GM21360 (cell line): ENCODE measurements around the gene GJA3.
"Not testable (repeated sequence)": the region's sequence is repeated elsewhere in the genome, so short reads cannot be mapped to it uniquely, and the experiment has no call there.

Experiments used
- ATAC-seq: cut with Tn5 transposase; IDR thresholded peaks from one replicate; pipeline ENCODE4 v1.9.1; 2021; ENCODE audit warnings: mild to moderate bottlenecking, moderate library complexity; ENCODE audit not compliant: unreplicated experiment

The GJA3 gene

DNA sequence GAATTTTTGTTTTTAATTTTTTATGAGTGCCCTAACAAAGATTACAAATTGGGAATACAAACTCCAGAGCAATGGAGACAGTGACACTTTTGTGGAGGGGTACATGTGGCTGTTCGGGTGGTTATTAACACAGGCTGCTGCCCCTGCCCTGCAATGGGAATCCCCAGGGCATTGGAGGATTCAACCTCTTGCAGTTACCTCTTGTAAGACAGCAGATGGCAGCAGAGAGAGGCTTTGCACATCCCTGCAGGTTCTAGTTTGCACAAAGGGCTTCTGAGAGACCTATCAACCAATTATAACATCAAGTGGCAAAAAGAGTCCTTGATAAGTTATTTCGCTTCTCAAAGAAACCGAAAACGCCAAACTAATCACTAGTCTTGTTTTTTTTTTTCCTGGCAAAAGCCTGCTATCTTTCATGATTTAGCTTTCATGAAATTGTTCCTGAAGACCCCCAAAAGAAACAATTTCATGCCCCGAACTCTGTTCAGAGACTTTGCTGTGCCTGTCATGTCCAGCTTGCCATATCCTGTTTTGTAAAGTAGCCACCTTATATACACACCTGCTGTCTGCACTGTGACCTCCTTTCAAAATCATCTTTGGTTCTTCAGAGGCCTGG lies 21.5 kb upstream of the GJA3 start:
- no peak for ATAC-seq

DNA sequence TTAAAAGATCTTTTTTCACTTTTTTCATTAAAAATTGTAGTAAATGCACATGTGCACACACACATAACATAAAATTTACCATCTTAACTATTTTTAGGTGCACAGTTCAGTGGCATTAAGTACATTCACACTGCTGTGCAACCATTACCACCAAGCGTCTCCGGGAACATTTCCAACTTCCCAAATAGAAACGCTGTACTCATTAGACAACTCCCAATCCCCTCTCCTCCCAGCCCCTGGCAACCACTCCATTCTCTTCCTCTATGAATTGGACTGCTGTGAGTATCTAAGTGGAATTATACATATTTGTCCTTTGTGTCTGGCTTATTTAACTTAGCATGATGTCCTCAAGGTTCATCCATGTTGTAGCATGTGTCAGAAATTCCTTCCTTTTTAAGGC lies 20.3 kb upstream of the GJA3 start:
- ATAC-seq, result no peak

DNA sequence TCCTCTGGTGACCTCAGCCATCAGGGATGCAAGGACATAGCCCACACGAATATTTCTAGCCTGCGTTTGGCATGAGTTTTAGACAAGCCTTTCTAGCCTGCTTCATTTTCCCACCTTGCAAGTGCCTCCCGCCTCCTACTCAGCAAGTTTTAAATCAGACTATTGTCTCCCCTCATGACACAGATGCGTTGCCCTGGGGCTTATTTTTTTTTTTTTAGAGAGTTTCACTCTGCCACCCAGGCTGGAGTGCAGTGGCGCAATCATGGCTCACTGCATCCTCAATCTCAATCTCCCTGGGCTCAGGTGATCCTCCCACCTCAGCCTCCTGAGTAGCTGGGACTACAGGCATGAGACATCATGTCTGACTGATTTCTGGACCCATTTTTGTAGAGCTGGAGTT lies 17.3 kb upstream of the GJA3 start:
- ATAC-seq, result no peak

DNA sequence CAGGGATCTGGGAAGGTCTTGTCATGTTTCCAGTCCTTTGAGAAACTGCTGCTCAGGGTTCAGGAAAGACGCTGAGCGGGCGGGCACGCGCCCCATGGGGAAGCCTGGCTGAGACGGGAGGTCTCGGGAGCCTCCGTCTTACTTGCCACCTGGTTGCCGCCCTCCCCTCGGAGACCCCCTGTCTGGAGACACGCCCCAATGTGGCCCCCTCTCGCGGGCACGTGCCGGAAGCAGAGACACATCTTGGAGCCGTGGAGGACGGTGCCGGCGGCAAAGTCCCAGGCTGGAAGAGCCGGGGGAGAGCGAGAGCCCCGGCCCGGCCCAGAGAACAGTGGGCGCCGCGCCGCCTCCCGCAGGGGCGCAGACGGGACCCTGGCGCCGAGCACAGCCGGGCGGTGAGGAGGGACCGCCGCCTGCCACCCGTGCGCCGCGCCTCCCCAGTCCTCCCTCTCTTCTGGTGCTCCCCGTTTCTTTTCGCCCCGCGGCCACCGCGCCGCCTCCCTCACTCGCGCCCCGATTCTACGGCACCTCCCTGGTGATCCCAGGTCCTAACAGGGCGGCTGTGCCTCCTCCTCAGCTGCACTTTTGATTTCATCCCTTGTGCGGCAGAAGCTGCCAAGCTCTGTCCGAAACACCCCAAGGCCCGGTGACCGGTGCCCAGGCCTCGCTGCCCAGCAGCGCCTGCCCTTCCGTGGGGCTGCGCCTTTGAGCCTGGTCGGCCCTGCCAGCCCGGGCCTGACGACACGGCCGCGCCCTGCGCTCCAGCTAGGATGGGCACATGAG lies 16.4 kb upstream of the GJA3 start:
- no peak for ATAC-seq

DNA sequence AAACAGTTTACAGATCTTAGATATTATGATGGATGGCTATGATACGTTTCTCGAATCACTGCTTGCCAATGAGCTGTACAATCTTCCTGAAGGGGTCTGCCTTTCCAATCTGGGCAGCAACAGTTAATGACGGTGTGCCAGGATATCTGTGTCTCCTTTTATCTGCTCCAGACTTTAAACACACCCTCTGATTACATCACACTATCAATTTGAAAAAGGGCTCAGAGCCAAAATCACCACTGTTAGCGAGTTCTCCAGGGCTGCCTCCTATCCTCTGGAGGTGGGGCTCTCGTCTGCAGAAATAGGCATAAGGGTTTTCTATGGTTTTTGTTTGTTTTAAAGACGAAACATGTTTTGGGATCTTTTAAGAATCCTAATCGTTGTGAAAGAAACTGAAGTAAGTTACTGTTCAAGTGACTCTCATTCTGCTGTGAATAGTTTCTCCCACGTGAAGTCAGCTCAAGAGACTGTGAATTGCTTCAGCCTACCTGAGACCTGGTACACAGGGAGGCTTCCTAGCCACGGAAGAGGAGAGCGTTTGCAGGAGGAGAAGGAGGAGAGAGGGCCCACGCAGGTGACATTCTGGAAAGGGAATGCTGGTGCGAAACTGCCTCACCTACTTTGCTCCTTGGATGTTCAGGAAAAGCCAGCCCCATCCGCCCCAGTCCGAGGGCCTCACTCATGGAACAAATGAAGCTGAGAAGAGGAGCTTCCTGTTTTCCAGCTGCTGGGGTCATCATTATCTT lies 15.2 kb upstream of the GJA3 start:
- no peak for ATAC-seq

DNA sequence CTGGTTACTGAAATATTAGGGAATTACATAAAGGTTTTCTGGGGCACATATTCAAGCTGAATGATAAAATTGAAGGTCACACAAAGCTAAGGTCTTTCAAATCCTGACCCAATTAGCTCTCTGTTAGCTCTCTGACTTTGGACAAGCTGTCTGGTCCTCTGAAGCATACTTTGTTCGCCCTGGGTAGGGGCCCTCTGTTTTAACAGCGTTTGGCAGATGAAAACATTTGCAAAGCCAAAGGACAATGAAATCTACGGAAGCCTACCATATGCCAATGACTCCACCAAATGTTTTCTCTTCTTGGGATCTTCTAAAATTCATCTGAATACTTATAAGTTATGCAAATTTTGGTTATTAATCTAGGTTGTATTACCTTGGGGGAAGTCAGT lies 14.5 kb upstream of the GJA3 start:
- no peak for ATAC-seq

DNA sequence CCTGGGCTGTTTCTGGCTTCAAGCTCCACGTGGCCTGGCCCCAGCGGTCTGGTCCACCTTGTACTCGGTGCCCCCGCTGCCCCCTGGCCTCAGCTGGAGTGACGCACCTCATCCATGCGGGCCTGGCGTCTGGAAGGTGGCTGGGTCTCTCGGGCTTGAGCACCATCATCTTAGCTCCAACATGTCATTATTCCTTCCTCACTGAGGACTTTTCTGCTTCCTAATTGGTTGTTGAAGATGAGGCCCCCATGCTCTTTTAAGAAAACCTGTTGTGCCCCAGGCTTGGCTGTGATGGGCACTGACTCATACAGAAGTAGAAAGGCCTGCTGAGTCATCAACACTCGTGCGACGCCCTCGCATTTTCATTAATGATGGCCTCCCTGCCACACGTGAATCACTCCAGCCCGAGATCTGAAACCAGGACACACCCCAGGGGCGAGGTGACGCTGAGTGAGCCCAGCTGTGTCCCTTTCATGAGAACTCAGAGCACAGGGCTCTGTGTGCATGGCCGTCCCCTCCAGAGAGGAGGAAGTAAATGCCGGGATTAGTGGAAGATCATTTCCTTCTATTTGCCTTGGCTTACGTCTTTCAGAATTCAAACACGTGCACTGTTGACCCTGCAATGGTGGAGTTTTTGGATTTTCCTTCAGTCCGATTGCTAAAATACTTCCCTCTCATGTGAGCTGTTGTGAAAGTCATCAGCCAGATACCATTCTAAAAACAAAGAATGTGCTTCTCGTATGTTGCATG lies 14.0 kb upstream of the GJA3 start:
- peak; percentile 91 for ATAC-seq

DNA sequence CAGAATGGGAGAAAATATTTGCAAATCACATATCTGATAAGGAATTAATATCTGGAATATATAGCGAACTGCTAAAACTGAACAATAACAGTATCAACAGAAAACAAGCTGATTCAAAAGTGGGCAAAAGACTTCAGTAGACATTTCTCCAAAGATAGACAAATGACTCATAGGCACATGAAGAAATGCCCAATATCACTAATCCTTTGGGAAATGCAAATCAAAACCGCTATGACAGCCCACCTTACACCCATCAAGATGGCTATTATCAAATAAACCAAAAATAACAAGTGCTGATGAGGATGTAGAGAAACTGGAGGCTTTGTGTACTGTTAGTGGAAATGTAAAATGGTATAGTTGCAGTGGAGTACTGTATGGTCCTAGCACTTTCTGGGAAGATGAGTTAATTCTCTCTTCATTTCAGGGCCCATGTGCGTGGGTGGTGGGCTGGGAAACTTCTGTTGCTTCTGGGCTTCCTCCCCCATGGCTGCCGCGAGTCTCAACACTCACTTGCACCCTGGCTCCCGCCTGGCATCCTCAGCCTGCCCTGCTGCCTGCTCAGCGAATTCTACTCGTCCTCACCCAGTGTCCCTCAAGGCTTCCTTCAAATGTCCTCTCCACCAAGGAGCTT lies 12.4 kb upstream of the GJA3 start:
- ATAC-seq, result no peak

DNA sequence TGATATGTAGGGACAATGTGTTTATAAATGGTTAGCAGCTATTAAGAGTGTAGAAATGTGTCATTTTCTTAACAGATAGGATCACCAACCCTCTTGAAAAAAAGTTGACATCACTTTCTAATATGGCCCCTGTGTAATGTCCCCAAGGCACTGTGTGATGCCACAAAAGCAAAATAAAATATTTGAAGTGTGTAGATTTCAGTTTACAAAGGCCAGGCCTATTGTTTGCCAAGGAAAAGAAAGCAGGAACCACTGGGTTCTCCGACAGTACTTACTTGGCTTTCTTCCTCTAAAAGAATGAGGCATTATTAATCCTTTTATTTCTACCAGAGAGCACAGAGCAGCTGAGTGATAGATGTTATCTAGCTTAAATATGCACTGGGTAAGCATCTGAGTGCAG lies 10.5 kb upstream of the GJA3 start:
- ATAC-seq, result no peak

DNA sequence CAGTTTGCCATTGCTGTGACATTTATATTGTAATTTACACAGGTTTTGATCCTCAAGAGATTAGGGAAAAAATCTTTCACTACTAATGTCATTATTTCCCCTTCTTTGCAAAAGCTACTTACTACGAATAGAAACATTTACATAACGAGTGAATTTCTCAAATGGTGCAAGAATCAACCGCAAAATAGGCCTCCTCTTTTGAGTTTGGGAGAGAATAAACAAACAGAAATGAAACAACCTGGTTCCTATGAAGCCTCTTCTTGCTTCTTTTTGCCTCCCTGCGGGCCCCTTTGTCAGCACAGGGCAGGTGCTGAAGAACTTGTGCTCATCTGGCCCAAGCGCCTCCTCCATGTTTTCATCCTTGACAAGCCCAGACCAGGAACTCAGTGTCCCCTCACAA lies 10.1 kb upstream of the GJA3 start:
- no peak for ATAC-seq

DNA sequence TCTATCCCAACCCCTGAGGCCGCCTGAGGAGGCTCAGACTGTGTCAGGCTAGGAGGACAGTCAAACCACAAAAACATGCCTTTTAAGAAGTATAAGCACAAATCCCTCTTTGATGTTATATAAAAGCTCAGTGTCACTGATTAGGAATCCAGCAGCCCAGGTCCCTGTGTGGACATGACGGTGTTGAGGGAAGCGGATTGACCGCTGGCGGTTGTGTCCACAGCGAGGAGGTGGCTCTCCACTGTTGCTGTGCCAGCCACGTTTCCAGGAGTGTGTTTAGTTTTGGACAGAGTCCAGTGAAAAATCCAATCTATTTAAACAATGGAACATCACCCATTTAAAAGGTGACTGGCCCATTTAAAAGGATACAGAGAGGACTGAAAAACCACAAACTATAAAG lies 7.5 kb upstream of the GJA3 start:
- no peak for ATAC-seq

DNA sequence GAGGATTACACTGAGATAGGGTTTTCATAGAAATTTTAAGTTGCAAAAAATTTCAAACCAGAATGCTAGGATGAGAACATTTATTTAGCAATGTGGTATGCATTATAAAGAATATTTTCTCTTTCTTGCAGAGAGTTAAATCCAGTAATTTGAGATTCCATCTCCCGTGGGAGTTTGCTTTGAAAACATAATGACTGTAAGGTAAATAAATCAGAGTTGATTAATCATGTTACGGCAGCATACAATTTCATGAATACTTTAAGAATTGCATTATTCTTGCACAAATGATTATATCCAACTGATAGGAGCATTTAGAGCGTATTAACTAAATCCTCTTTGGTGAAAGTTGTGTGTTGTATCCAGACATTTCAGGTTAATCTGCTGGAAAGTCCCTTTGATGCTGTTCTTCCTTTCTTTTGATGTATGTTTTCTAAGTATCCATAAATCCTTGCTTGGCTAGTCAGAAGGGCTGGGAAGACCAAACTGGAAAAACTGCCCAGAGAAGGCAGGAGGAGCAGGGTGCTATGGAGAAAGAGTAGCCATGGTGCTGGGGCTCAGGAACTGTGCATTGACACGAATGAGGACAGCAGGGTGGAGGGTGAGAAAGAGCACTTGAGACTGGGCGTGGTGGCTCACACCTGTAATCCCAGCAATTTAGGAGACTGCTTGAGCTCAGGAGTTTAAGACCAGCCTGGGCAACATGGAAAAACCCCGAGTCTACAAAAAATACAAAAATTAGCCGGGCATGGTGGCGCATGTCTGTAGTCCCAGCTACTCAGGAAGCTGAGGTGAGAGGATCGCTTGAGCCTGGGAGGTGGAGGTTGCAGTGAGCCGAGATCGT lies 4.8 kb upstream of the GJA3 start:
- no peak for ATAC-seq

DNA sequence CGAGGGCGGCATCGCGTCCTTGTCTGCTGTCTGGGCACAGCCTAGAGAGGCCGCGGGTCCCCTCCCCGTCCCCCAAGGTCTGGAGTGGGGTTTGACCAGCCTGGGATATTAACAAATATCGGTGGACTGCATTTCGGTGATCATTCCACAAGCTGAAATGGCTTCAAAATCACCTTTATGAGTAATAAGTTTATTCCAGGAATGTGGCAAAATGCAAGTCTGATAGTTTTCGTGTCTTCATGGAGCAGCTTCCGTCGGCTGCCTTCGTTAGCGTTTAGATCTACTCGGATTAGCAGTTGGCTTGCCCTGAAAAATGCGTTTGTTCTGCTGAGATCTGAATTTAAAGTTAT lies 1.1 kb upstream of the GJA3 start:
- no peak for ATAC-seq

DNA sequence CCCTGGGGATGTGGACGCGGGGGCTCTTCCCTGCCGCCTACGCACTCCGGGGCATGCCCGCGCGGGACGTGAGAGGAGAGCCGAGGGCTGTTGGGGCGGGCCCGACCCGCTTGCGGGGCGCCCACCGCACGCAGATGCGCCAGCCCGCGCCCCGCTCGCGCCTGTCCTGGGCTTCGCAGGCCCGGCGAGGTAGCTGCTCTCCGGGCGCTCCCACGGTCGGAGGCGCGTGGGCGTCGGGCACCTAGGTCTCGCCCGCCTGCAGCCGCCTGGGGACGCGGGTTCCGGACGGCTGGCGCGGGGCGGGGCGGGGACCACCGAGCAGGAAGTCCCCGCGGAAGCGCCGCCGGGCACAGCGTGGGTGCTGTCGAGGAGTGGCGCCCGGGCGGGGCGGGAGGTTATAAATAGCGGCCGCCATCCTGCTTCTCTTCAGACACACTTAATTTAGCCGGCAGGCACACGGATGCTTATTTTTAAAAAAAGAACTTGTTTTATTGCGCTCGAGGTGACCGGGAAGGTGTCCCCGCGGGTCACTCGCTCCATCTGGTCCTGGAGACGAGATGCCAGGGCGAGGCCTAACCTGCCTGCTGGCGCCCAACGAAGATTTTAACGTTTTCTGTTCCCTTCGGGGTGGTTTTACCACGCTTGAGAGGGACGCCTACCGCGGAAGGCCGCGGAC lies 561 bp upstream of the GJA3 start:
- ATAC-seq, result peak; percentile 42

DNA sequence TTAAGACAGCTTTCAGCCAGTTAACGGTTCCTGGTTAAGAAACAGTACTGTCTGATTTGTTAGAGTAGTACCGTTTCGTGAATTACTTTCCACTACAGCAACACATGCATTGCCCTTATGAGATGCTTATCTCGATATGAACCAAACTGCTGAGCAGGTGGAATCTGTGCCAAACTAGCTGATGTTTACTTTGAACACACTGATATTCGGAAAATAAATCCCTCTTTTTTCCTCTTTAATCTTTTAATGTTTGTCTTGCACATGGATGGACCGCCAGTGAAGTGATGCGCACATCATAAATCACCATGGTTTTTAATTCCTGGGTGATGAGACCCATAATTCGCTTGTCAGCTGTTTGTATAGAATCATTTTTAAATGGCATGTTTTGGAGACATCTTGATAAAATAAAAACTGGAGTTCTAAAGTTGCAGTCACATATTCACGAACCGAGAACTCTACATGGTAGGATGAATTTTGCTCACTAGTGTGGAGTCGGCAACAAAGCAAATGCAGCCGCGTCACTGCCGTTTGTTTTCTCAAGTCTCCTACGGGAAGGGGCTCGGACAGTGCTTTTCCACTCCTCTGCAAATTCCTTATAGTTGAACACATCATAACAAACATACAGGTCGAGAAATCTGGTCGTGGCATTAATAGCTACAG lies 1.1 kb downstream of the GJA3 start:
- ATAC-seq, result no peak

DNA sequence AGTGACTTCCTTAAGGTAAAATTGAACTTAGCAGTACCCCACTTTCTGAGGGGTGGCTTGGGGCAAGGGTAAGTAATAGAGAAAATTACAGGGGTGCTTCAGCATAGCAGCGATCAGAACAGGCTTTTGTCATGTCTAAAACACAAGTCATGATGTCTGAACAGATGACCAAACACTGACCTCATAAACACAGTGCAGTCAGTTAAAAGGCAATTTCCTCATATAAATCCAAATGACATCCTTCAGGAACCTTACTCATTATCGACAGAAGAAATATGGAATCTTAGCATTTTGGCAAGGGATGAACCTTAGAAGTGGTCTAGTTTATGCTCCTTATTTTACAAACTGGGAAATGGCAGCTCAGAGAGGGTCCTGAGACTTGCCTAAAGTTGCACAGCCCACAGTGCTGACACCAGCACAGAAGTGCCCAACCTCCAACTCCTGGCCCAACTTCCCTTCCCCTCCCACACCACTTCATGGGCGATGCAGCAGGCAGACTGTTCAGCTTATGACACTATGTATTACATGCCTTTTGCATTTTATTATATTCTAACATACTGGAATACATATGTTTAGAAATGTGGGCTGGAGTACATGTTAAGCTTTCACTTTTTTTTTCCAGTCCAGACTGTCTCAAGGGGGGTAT lies 3.6 kb downstream of the GJA3 start:
- ATAC-seq, result no peak

DNA sequence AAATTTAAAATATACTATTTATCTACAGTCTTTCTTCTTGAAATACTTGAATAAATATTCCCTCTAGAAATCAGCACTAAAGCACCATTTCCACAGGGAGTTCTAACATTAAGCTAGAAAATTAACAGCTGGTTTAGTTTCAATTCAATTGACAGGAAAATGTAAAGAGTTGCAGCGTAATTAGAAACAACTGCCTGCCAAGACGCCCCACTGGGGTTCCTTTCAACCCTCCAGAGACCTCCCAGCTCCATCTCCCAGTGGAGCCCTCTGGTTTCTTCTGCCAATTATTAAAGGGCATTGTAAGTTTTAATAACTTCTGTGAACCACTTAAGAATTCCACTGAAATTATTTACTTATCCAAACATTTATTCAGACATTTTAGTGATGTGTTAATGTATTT lies 4.2 kb downstream of the GJA3 start:
- no peak for ATAC-seq

DNA sequence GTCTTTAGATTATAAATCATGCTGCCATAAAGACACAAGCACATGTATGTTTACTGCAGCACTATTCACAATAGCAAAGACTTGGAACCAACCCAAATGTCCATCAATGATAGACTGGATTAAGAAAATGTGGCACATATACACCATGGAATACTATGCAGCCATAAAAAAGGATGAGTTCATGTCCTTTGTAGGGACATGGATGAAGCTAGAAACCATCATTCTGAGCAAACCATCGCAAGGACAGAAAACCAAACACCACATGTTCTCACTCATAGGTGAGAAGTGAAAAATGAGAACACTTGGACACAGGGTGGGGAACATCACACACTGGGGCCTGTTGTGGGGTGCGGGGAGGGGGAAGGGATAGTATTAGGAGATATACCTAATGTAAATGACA lies 7.6 kb downstream of the GJA3 start:
- not testable (repeated sequence) for ATAC-seq

DNA sequence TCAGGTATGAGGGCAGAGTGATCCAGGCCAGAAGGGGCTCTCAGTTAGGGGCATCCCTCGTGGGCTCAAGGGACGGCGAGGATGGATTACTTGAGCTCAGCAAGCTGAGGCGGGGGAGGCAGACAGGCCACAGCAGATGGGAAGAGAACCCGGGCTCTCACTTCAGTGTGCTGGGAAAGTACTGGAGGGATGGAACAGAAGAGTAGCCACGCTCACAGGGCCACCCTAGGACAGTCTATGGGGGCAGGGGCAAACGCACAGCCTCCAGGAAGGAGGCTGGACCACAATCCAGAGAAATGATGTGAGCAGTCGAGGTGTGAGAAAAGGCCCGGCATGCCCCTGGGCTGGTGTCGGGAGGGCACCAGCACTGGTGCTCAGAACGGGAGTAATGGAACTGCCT lies 9.2 kb downstream of the GJA3 start:
- no peak for ATAC-seq
